ENCODE measurements around the gene MAFG. TPM values are rescaled to one million over a fixed set of nuclear protein-coding genes. Genes with fewer than 3 reads are reported as not detected.
A peak's percentile ranks its signal among the peaks of the same experiment; 100 is the strongest.

Gene MAFG
- total and polyA plus RNA-seq, 2 of the 13 experiments (the other 11 are each of a cell fraction or from before 2014, with no cell fraction given): 14.5 to 20.0 TPM

GRCh38 chr17:81964081-81964849, 36.7 kb upstream of the MAFG start (continued):
- TF ChIP-seq, protein P1, sequence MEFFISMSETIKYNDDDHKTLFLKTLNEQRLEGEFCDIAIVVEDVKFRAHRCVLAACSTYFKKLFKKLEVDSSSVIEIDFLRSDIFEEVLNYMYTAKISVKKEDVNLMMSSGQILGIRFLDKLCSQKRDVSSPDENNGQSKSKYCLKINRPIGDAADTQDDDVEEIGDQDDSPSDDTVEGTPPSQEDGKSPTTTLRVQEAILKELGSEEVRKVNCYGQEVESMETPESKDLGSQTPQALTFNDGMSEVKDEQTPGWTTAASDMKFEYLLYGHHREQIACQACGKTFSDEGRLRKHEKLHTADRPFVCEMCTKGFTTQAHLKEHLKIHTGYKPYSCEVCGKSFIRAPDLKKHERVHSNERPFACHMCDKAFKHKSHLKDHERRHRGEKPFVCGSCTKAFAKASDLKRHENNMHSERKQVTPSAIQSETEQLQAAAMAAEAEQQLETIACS (CRISPR knock-in tag; IDR thresholded peaks at IDR 0.05): no peak
- TF ChIP-seq PATZ1 (CRISPR knock-in tag; IDR thresholded peaks at IDR 0.05) (peak; percentile 44), GATAD1 (CRISPR knock-in tag; IDR thresholded peaks at IDR 0.05) (peak; percentile 44), KDM4B (CRISPR knock-in tag; IDR thresholded peaks at IDR 0.05) (0 out of 2 replicates have a peak, but pooled peaks have one; percentile 34), KLF11 (CRISPR knock-in tag; IDR thresholded peaks at IDR 0.05) (peak; percentile 12; the same call in 1 of the 2 replicates), SMAD3 (CRISPR knock-in tag; IDR thresholded peaks at IDR 0.05) (0 out of 2 replicates have a peak, but pooled peaks have one; percentile 41), ZNF761 (CRISPR knock-in tag; conservative IDR thresholded peaks at IDR 0.05) (peak; percentile 60; the same call in 1 of the 2 replicates), NCOA2 (CRISPR knock-in tag; IDR thresholded peaks at IDR 0.05) (0 out of 2 replicates have a peak, but pooled peaks have one; percentile 36), AKAP8 (CRISPR knock-in tag; IDR thresholded peaks at IDR 0.05) (peak; percentile 98), NR3C1 (CRISPR knock-in tag; IDR thresholded peaks at IDR 0.05) (no peak), KLF12 (CRISPR knock-in tag; IDR thresholded peaks at IDR 0.05; ENCODE audit: borderline replicate concordance) (no peak), MATR3 (CRISPR knock-in tag; IDR thresholded peaks at IDR 0.05) (no peak), SETDB1 (CRISPR knock-in tag; IDR thresholded peaks at IDR 0.05; ENCODE audit: borderline replicate concordance) (no peak), FLYWCH1 (CRISPR knock-in tag; IDR thresholded peaks at IDR 0.05) (no peak), HMGXB4 (CRISPR knock-in tag; IDR thresholded peaks at IDR 0.05; ENCODE audit: borderline replicate concordance in 1 of 2, low read depth in 1 of 2) (no peak; a peak in 1 of 4 replicates)
- TF ChIP-seq, protein P2, sequence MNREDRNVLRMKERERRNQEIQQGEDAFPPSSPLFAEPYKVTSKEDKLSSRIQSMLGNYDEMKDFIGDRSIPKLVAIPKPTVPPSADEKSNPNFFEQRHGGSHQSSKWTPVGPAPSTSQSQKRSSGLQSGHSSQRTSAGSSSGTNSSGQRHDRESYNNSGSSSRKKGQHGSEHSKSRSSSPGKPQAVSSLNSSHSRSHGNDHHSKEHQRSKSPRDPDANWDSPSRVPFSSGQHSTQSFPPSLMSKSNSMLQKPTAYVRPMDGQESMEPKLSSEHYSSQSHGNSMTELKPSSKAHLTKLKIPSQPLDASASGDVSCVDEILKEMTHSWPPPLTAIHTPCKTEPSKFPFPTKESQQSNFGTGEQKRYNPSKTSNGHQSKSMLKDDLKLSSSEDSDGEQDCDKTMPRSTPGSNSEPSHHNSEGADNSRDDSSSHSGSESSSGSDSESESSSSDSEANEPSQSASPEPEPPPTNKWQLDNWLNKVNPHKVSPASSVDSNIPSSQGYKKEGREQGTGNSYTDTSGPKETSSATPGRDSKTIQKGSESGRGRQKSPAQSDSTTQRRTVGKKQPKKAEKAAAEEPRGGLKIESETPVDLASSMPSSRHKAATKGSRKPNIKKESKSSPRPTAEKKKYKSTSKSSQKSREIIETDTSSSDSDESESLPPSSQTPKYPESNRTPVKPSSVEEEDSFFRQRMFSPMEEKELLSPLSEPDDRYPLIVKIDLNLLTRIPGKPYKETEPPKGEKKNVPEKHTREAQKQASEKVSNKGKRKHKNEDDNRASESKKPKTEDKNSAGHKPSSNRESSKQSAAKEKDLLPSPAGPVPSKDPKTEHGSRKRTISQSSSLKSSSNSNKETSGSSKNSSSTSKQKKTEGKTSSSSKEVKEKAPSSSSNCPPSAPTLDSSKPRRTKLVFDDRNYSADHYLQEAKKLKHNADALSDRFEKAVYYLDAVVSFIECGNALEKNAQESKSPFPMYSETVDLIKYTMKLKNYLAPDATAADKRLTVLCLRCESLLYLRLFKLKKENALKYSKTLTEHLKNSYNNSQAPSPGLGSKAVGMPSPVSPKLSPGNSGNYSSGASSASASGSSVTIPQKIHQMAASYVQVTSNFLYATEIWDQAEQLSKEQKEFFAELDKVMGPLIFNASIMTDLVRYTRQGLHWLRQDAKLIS (CRISPR knock-in tag; IDR thresholded peaks at IDR 0.05): 0 out of 2 replicates have a peak, but pooled peaks have one; percentile 70
- TF ChIP-seq, protein P3, sequence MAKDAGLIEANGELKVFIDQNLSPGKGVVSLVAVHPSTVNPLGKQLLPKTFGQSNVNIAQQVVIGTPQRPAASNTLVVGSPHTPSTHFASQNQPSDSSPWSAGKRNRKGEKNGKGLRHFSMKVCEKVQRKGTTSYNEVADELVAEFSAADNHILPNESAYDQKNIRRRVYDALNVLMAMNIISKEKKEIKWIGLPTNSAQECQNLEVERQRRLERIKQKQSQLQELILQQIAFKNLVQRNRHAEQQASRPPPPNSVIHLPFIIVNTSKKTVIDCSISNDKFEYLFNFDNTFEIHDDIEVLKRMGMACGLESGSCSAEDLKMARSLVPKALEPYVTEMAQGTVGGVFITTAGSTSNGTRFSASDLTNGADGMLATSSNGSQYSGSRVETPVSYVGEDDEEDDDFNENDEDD (CRISPR knock-in tag; IDR thresholded peaks at IDR 0.05; ENCODE audit: borderline replicate concordance): peak; percentile 59; the same call in 1 of the 2 replicates

Measured in HepG2 (cell line).